ENCODE results near the gene SHE. TPM values are rescaled to one million over a fixed set of nuclear protein-coding genes. Genes with fewer than 3 reads are reported as not detected.

The SHE gene
- total and polyA plus RNA-seq, 2 experiments from 2014 or later = 0.23 to 0.69 TPM

GRCh38 chr1:154541231-154541630 is 39.0 kb upstream of the SHE start (continued):
- TF ChIP-seq POLR2AphosphoS5 (IDR thresholded peaks at IDR 0.05; ENCODE audit: low read depth) (no peak), JUNB (IDR thresholded peaks at IDR 0.05; ENCODE audit: unreplicated experiment) (no peak), STAT1 (IDR thresholded peaks at IDR 0.05; ENCODE audit: unreplicated experiment) (no peak)

- no peaks in the 10 kb centered on the region for H3K36me3 ChIP-seq (ENCODE audit: insufficient read depth)
- Mint-ChIP-seq H3K27me3 (ENCODE audit: insufficient read depth, low read depth, poor library complexity) (peaks cover 6% of the 10 kb centered on the region), H3K36me3 (ENCODE audit: low read depth) (no peaks in the 10 kb centered on the region), H3K9me3 (peaks cover 3% of the 10 kb centered on the region; the same call in 1 of the 3 replicates), H3K4me3 (no peak overlapping the region), H3K27ac (no peak overlapping the region), H3K4me1 (peaks cover 7% of the 10 kb centered on the region)
- no peak overlapping the region for H2AFZ ChIP-seq
- H3K9me2 ChIP-seq (ENCODE audit: insufficient read depth) = no peaks in the 10 kb centered on the region
- DNase-seq (ENCODE audit: low spot score) (no peak), ATAC-seq (no peak)
- H3K4me2 ChIP-seq = no peak overlapping the region
- H4K20me1 ChIP-seq (replicated peaks; ENCODE audit: insufficient read depth) = no peaks in the 10 kb centered on the region
- no peak overlapping the region for H3K27ac ChIP-seq (ENCODE audit: low read depth)
- H3K27me3 ChIP-seq (ENCODE audit: insufficient read depth) = no peaks in the 10 kb centered on the region
- no peaks in the 10 kb centered on the region for H3K4me1 ChIP-seq (ENCODE audit: insufficient read depth)
- no peak overlapping the region for H3K4me3 ChIP-seq
- H3F3A ChIP-seq (replicated peaks; ENCODE audit: low read depth) = no peaks in the 10 kb centered on the region
- no peaks in the 10 kb centered on the region for H3K79me2 ChIP-seq (replicated peaks; ENCODE audit: insufficient read depth)
- TF ChIP-seq ZNF462 (CRISPR knock-in tag; IDR thresholded peaks at IDR 0.05) (no peak), CTCF (conservative IDR thresholded peaks at IDR 0.05; ENCODE audit: low read depth in 2 of 2) (no peak), EZH2 (IDR thresholded peaks at IDR 0.05; ENCODE audit: low read depth, unreplicated experiment) (no peak), STAT1 (IDR thresholded peaks at IDR 0.05; ENCODE audit: unreplicated experiment) (no peak), ETS1 (IDR thresholded peaks at IDR 0.05) (no peak), CREB1 (CRISPR knock-in tag; IDR thresholded peaks at IDR 0.05; ENCODE audit: low read depth) (no peak), EZH2phosphoT487 (IDR thresholded peaks at IDR 0.05; ENCODE audit: unreplicated experiment) (no peak), NANOG (IDR thresholded peaks at IDR 0.05; ENCODE audit: borderline replicate concordance) (no peak), JUNB (IDR thresholded peaks at IDR 0.05; ENCODE audit: unreplicated experiment) (no peak), ZNF331 (CRISPR knock-in tag; IDR thresholded peaks at IDR 0.05; ENCODE audit: low read depth) (no peak)
Measured at GRCh38 chr1:154539486-154540483, 37.6 kb upstream of the SHE start.
